ENCODE measurements around the gene CNIH2.

Gene CNIH2

GRCh38 chr11:66287211-66287888, 9.4 kb downstream of the CNIH2 start (continued):
- TF ChIP-seq PRDM4 (tag by site-specific recombination; IDR thresholded peaks at IDR 0.05) (no peak), ZNF707 (tag by site-specific recombination; IDR thresholded peaks at IDR 0.05) (no peak)

- CTCF ChIA-PET = interaction anchor here (0.5 to 2.3 kb wide), 9 partner anchors 9 to 101 kb away, joined by 3 to 9 read pairs (median 5); partner anchors contain the start of gene RAB1B
- Histone ChIP-seq H3K4me3 (ENCODE audit: low read depth, low read length) (peak overlapping the region; percentile 79), H3K9me3 (ENCODE audit: control insufficient read depth, insufficient read depth, low read depth, low read length) (no peaks in the 10 kb centered on the region), H3K27ac (ENCODE audit: extremely low read depth, low read depth, low read length) (peak overlapping the region; percentile 44; the same call in 1 of the 2 replicates), H3K36me3 (ENCODE audit: control insufficient read depth in 2 of 2, insufficient read depth in 1 of 2, low read length in 2 of 2) (peaks cover 0 to 29% of the 10 kb centered on the region in 2 experiments; a peak in 1 of 3 replicates), H3K4me1 (ENCODE audit: control insufficient read depth, insufficient read depth, low read length) (no peaks in the 10 kb centered on the region)
- TF ChIP-seq ZNF600 (tag by site-specific recombination; IDR thresholded peaks at IDR 0.05) (no peak), SP2 (tag by site-specific recombination; IDR thresholded peaks at IDR 0.05) (no peak), ZNF423 (tag by site-specific recombination; IDR thresholded peaks at IDR 0.05) (no peak), KLF9 (tag by site-specific recombination; IDR thresholded peaks at IDR 0.05; ENCODE audit: low read depth) (no peak), ZNF140 (tag by site-specific recombination; IDR thresholded peaks at IDR 0.05) (no peak), IKZF3 (tag by site-specific recombination; IDR thresholded peaks at IDR 0.05) (no peak), ZNF37A (tag by site-specific recombination; IDR thresholded peaks at IDR 0.05) (no peak), ZNF239 (tag by site-specific recombination; IDR thresholded peaks at IDR 0.05) (no peak), ZNF23 (tag by site-specific recombination; IDR thresholded peaks at IDR 0.05; ENCODE audit: borderline replicate concordance) (no peak)
- TF ChIP-seq, protein P1, sequence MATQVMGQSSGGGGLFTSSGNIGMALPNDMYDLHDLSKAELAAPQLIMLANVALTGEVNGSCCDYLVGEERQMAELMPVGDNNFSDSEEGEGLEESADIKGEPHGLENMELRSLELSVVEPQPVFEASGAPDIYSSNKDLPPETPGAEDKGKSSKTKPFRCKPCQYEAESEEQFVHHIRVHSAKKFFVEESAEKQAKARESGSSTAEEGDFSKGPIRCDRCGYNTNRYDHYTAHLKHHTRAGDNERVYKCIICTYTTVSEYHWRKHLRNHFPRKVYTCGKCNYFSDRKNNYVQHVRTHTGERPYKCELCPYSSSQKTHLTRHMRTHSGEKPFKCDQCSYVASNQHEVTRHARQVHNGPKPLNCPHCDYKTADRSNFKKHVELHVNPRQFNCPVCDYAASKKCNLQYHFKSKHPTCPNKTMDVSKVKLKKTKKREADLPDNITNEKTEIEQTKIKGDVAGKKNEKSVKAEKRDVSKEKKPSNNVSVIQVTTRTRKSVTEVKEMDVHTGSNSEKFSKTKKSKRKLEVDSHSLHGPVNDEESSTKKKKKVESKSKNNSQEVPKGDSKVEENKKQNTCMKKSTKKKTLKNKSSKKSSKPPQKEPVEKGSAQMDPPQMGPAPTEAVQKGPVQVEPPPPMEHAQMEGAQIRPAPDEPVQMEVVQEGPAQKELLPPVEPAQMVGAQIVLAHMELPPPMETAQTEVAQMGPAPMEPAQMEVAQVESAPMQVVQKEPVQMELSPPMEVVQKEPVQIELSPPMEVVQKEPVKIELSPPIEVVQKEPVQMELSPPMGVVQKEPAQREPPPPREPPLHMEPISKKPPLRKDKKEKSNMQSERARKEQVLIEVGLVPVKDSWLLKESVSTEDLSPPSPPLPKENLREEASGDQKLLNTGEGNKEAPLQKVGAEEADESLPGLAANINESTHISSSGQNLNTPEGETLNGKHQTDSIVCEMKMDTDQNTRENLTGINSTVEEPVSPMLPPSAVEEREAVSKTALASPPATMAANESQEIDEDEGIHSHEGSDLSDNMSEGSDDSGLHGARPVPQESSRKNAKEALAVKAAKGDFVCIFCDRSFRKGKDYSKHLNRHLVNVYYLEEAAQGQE (tag by site-specific recombination; IDR thresholded peaks at IDR 0.05) = no peak
- POLR2A ChIA-PET = interaction anchor here (0.7 to 1.8 kb wide), 8 partner anchors 8 to 192 kb away, joined by 3 to 13 read pairs (median 8); partner anchors contain the start of genes DPP3 and RAB1B
Observed at GRCh38 chr11:66287889-66288670, 10.1 kb downstream of the CNIH2 start.

GRCh38 chr11:66288671-66289547, 10.9 kb downstream of the CNIH2 start, which contains the start of gene YIF1A:
Gene YIF1A, minus strand, starts transcription at chr11:66289143. Its CDS starts 158 bp downstream, at chr11:66288985.
- Histone ChIP-seq H3K9me3 (ENCODE audit: control insufficient read depth, insufficient read depth, low read depth, low read length) (no peaks in the 10 kb centered on the region), H3K27ac (ENCODE audit: extremely low read depth, low read depth, low read length) (peak within 1 kb of the TSS; percentile 44; the same call in 1 of the 2 replicates), H3K4me1 (ENCODE audit: control insufficient read depth, insufficient read depth, low read length) (no peaks in the 10 kb centered on the region), H3K4me3 (ENCODE audit: low read depth, low read length) (peak within 1 kb of the TSS; percentile 79), H3K36me3 (ENCODE audit: control insufficient read depth in 2 of 2, insufficient read depth in 1 of 2, low read length in 2 of 2) (peaks cover 0 to 26% of the 10 kb centered on the region in 2 experiments; a peak in 1 of 3 replicates)
- ChIA-PET POLR2A (interaction anchor here (0.6 to 1.8 kb wide), 31 partner anchors 9 to 568 kb away, joined by 3 to 32 read pairs (median 4); partner anchors contain the start of genes BRMS1, CCDC85B, DPP3 and MRPL11), CTCF (interaction anchor here (0.6 to 2.3 kb wide), 14 partner anchors 8 to 1351 kb away, joined by 3 to 9 read pairs (median 5); partner anchors contain the start of gene RAB1B)
- peak; percentile 78 for TF ChIP-seq ATF2 (tag by site-specific recombination; IDR thresholded peaks at IDR 0.05; ENCODE audit: low read depth)
- TF ChIP-seq, protein P2, sequence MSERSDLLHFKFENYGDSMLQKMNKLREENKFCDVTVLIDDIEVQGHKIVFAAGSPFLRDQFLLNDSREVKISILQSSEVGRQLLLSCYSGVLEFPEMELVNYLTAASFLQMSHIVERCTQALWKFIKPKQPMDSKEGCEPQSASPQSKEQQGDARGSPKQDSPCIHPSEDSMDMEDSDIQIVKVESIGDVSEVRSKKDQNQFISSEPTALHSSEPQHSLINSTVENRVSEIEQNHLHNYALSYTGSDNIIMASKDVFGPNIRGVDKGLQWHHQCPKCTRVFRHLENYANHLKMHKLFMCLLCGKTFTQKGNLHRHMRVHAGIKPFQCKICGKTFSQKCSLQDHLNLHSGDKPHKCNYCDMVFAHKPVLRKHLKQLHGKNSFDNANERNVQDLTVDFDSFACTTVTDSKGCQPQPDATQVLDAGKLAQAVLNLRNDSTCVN (tag by site-specific recombination; optimal IDR thresholded peaks at IDR 0.05) = peak; percentile 85
- TF ChIP-seq KLF7 (tag by site-specific recombination; IDR thresholded peaks at IDR 0.05; ENCODE audit: borderline replicate concordance) = no peak
- TF ChIP-seq ZNF202 (tag by site-specific recombination; IDR thresholded peaks at IDR 0.05; ENCODE audit: borderline replicate concordance) = no peak
- peak; percentile 69; the same call in 1 of the 2 replicates for TF ChIP-seq ZNF10 (tag by site-specific recombination; IDR thresholded peaks at IDR 0.05)
- TF ChIP-seq SP3 (tag by site-specific recombination; IDR thresholded peaks at IDR 0.05) = peak; percentile 82
